Renal pelvis (tissue), 4 donors: ENCODE results near the gene CTSZ. TPM values are rescaled to one million over a fixed set of nuclear protein-coding genes. Genes with fewer than 3 reads are reported as not detected.
"Not testable (repeated sequence)": the region's sequence is repeated elsewhere in the genome, so short reads cannot be mapped to it uniquely, and the experiment has no call there.

Experiments used
- DNase-seq: peaks from one replicate; pipeline ENCODE4 v3.0.0-alpha.2; 2013
- polyA plus RNA-seq, 3 donors: library from polyadenylated mRNA; unstranded; fragments of 120-200 nt; gene quantifications; one replicate each; pipeline ENCODE4 v1.2.1, GENCODE V29; 2013; ENCODE audit not compliant: insufficient read length in 3 of 3

CTSZ gene
- polyA plus RNA-seq, 3 donors, result 74.9 to 80.5 (median 79.5) TPM

GRCh38 chr20:58953050-58953449 is 54.0 kb downstream of the CTSZ start:
- no peak for DNase-seq

- no peak for DNase-seq
Measured at GRCh38 chr20:58950603-58951002, 56.5 kb downstream of the CTSZ start.

- DNase-seq, result not testable (repeated sequence)
Measured at GRCh38 chr20:58947797-58948388, 59.2 kb downstream of the CTSZ start.

GRCh38 chr20:58945965-58946631 is 61.0 kb downstream of the CTSZ start:
- no peak for DNase-seq

Other genes starting within 250 kb of the CTSZ start
- 1 to 10 TPM in 2 of 3 donors, under 1 TPM in 1; 0.83 to 1.4 (median 1.3) TPM for gene GNAS-AS1, start 156.4 kb downstream of the CTSZ start, polyA plus RNA-seq
- 1,000 to 10,000 TPM; 1,780 to 2,253 (median 1,937) TPM for gene GNAS, start 154.5 kb downstream of the CTSZ start, polyA plus RNA-seq
- gene NELFCD, start 26.0 kb downstream of the CTSZ start, polyA plus RNA-seq, result 100 to 1,000 TPM; 129 to 156 (median 149) TPM
- 1 to 10 TPM; 1.6 to 3.2 (median 2.5) TPM for gene TUBB1, start 12.2 kb upstream of the CTSZ start, polyA plus RNA-seq
- gene ATP5F1E, start 25.1 kb upstream of the CTSZ start, polyA plus RNA-seq, result 100 to 1,000 TPM; 155 to 257 (median 174) TPM
- 10 to 100 TPM; 62.2 to 72.7 (median 65.6) TPM for gene PRELID3B, start 35.5 kb upstream of the CTSZ start, polyA plus RNA-seq
- under 1 TPM; 0.09 TPM for gene ZNF831, start 156.6 kb upstream of the CTSZ start, polyA plus RNA-seq